Endothelial cell of umbilical vein (primary cell): Measurements from ENCODE around the gene FCGBP. TPM values are rescaled to one million over a fixed set of nuclear protein-coding genes. Genes with fewer than 3 reads are reported as not detected.

Experiments
- BruUV-seq: library from RNA; stranded (reverse); fragments of 400-500 nt; replicated peaks from 2 replicates; lab custom pipeline; 2021; lab: Mats Ljungman, UMichigan
- CTCF ChIA-PET: fragments of 300-600, 350-600 bp; sonication (Branson Sonifier 250); formaldehyde crosslinking; loops from one replicate; lab custom pipeline; 2021; ENCODE audit warnings: antibody characterized with exemption, inconsistent platforms; lab: Charles Lee
- POLR2A ChIA-PET: fragments of 300-600, 350-600 bp; sonication (Branson Sonifier 250); formaldehyde crosslinking; loops from one replicate; lab custom pipeline; 2021; ENCODE audit warnings: antibody characterized with exemption, inconsistent platforms; lab: Charles Lee
- DNase-seq: peaks from one replicate; pipeline ENCODE4 v3.0.0-alpha.2; 2011; ENCODE audit warnings: low read depth, low spot score
- FAIRE-seq: peaks from 2 replicates; lab custom pipeline; 2011; peaks lifted over from hg19 to GRCh38; lab: Jason Lieb, UNC
- H2AFZ ChIP-seq: 2 replicates; pipeline ENCODE4 v1.6.0; 2012; ENCODE audit warnings: low read depth, low read length, control low read depth, inconsistent platforms
- H3K27ac ChIP-seq: 2 replicates; pipeline ENCODE4 v1.5.1; 2011; ENCODE audit warnings: low read depth, mild to moderate bottlenecking, control low read depth, low read length, moderate library complexity; ENCODE audit not compliant: insufficient read depth
- H3K27me3 ChIP-seq, 2 experiments: 2 replicates each; pipeline versions ENCODE4 v1.6.0 to v1.6.1; 2011; ENCODE audit warnings: low read length in 2 of 2, mixed read lengths in 1 of 2; ENCODE audit not compliant: control insufficient read depth in 2 of 2, insufficient read depth in 2 of 2
- H3K36me3 ChIP-seq, 2 experiments: 2 replicates in 1 of 2; 3 replicates in 1 of 2; pipeline ENCODE4 v1.5.1; 2011; ENCODE audit warnings: low read length in 2 of 2, mild to moderate bottlenecking in 1 of 2, moderate library complexity in 1 of 2; ENCODE audit not compliant: control insufficient read depth in 2 of 2, insufficient read depth in 2 of 2; ENCODE audit errors: extremely low read depth in 1 of 2
- H3K4me1 ChIP-seq: 3 replicates; pipeline ENCODE4 v1.5.1; 2011; ENCODE audit warnings: mild to moderate bottlenecking, low read length; ENCODE audit not compliant: control insufficient read depth, insufficient read depth; ENCODE audit errors: extremely low read depth
- H3K4me2 ChIP-seq: 2 replicates; pipeline ENCODE4 v1.6.1; 2011; ENCODE audit warnings: low read length, control low read depth, mixed read lengths; ENCODE audit not compliant: insufficient read depth
- H3K4me3 ChIP-seq, 3 experiments: fragments of 200-600 bp in 1 of 3; sonication (generic), shearing (Covaris generic) in 1 of 3; replicated peaks in 1 of 3; 2 replicates each; pipeline ENCODE4 v1.5.1; 2011 to 2016; ENCODE audit warnings: control low read depth in 3 of 3, low read length in 3 of 3, mild to moderate bottlenecking in 2 of 3, inconsistent platforms in 1 of 3, low read depth in 1 of 3, moderate library complexity in 1 of 3; ENCODE audit not compliant: insufficient read depth in 1 of 3
- H3K79me2 ChIP-seq: 2 replicates; pipeline ENCODE4 v1.6.0; 2012; ENCODE audit warnings: low read length, inconsistent platforms; ENCODE audit not compliant: control insufficient read depth, insufficient read depth
- H3K9ac ChIP-seq: replicated peaks from 2 replicates; pipeline ENCODE3; 2011; ENCODE audit warnings: low read length, control low read depth; ENCODE audit not compliant: insufficient read depth; ENCODE audit errors: extremely low read depth
- H3K9me1 ChIP-seq: replicated peaks from 3 replicates; pipeline ENCODE4 v1.6.0; 2011; ENCODE audit warnings: mild to moderate bottlenecking, low read length; ENCODE audit not compliant: control insufficient read depth, insufficient read depth; ENCODE audit errors: extremely low read depth
- H3K9me3 ChIP-seq: replicated peaks from 2 replicates; pipeline ENCODE4 v1.5.1; 2012; ENCODE audit warnings: low read length, inconsistent platforms; ENCODE audit not compliant: control insufficient read depth, insufficient read depth
- H4K20me1 ChIP-seq: replicated peaks from 2 replicates; pipeline ENCODE3; 2011; ENCODE audit warnings: mild to moderate bottlenecking, low read length; ENCODE audit not compliant: control insufficient read depth, insufficient read depth; ENCODE audit errors: extremely low read depth
- EZH2 ChIP-seq: IDR thresholded peaks from 2 replicates; pipeline ENCODE4 v1.6.1; 2012; ENCODE audit warnings: borderline replicate concordance, low read depth, mild to moderate bottlenecking, moderate library complexity, low read length, inconsistent platforms; ENCODE audit not compliant: severe bottlenecking
- FOS ChIP-seq: IDR thresholded peaks from 2 replicates; pipeline ENCODE4 v1.6.1; 2011; ENCODE audit warnings: mild to moderate bottlenecking, low read length, moderate library complexity, borderline replicate concordance; ENCODE audit not compliant: insufficient read depth
- GATA2 ChIP-seq: IDR thresholded peaks from 2 replicates; pipeline ENCODE4 v1.7.0; 2011; ENCODE audit warnings: low read depth, mild to moderate bottlenecking, moderate library complexity, mixed read lengths, low read length; ENCODE audit not compliant: insufficient read length, insufficient read depth
- JUN ChIP-seq: IDR thresholded peaks from 2 replicates; pipeline ENCODE4 v1.6.1; 2011; ENCODE audit warnings: borderline replicate concordance, low read depth; ENCODE audit not compliant: insufficient read length, insufficient read depth
- MYC ChIP-seq: IDR thresholded peaks from one replicate; pipeline ENCODE4 v1.6.1; 2011; ENCODE audit warnings: mild to moderate bottlenecking, low read depth, low read length
- POLR2A ChIP-seq: IDR thresholded peaks from 2 replicates; pipeline ENCODE4 v1.6.1; 2012; ENCODE audit warnings: low read depth, mild to moderate bottlenecking, control low read depth, low read length
- POLR2AphosphoS5 ChIP-seq: IDR thresholded peaks from 2 replicates; pipeline ENCODE4 v1.6.1; 2012; ENCODE audit warnings: low read depth, mild to moderate bottlenecking, control low read depth, low read length, moderate library complexity; ENCODE audit not compliant: insufficient read depth
- dilution Hi-C: fragments of 300-500 bp; cut with MboI; formaldehyde crosslinking; loops from one replicate; pipeline ENCODE4 v1.15.0; 2019; ENCODE audit warnings: low sequenced_read_pairs; ENCODE audit not compliant: extremely low pct_ligation_motif_present
- intact Hi-C: fragments of 100-400 bp; cut with micrococcal nuclease; formaldehyde crosslinking; loops from one replicate; pipeline ENCODE4 v1.10.0; 2022
- polyA plus RNA-seq, 4 experiments: library from polyadenylated mRNA; depleted of rRNA in 3 of 4; stranded (reverse) in 3 of 4; unstranded in 1 of 4; fragments of >200 nt; gene quantifications; 2 replicates each; pipeline versions ENCODE4 v1.2.1 to v1.2.3, GENCODE V29; 2011 to 2012; ENCODE audit warnings: missing spikeins in 1 of 4
- total RNA-seq: library from RNA; stranded (reverse); gene quantifications from 2 replicates; pipeline ENCODE4 v1.2.3, GENCODE V29; 2021
- TF ChIP-seq, protein P1 (sequence below): IDR thresholded peaks from 2 replicates; pipeline ENCODE4 v1.6.1; 2011; ENCODE audit not compliant: insufficient read depth, insufficient read length
- TF ChIP-seq, protein P2 (sequence below), 2 donors: IDR thresholded peaks; 1 replicate in 1 of 2; 2 replicates in 1 of 2; pipeline ENCODE4 v1.5.1; 2011; ENCODE audit warnings: low read length in 2 of 2, mild to moderate bottlenecking in 2 of 2, moderate library complexity in 2 of 2, control low read depth in 1 of 2, inconsistent platforms in 1 of 2, low read depth in 1 of 2; ENCODE audit not compliant: insufficient read depth in 1 of 2; ENCODE audit errors: extremely low read depth in 1 of 2

The FCGBP gene
- total and polyA plus RNA-seq, 2 donors (not counting 3 experiments of a cell fraction or from before 2014, with no cell fraction given), result 0.01 TPM; not detected in 1

DNA sequence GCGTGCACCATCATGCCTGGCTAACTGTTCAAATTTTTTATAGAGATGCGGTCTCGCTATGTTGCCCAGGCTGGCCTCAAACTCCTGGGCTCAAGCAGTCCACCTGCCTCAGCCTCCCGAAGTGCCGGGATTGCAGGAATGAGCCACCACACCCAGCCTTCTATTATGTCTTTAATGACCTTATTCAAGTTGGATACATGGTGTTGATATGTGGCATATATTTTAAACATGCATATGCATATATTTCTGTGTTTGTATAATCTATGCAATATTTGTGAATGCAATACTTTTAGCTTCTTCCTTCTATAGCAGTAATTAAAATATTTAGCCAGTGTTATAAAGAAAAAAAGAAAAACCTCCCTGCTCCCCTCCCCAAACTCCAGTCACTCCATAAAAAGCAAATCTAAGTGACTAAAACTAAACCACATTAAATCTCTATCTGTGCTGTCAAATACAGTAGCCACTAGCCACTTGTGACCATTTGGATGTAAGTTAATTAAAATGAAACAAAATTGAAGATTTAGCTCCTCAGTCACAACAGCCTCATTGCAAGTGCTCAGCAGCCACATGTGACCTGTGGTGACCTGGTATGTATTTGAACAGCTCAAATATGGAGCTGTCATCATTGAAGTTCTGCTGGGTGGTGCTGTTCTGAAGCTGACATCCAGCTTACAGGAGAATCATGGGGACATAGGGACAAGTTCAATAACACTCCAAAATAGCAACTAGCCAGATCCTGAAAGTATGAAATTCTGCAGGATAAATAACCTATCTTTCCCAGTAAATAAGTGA lies 27.4 kb downstream of the FCGBP start:
- ChIA-PET CTCF (interaction anchor here (2.1 kb wide), 1 partner anchor 64 kb away, joined by 6 read pairs; the partner anchor contains the start of gene PSMC4), POLR2A (no interaction called here)
- H3K79me2 ChIP-seq, result no peaks in the 10 kb centered on the region
- BruUV-seq, result no TSS peak
- H3K9me3 ChIP-seq, result no peaks in the 10 kb centered on the region
- H3K4me3 ChIP-seq, result no peak overlapping the region
- no peaks in the 10 kb centered on the region for H3K4me1 ChIP-seq
- H3K4me2 ChIP-seq, result no peak overlapping the region
- no peak for TF ChIP-seq GATA2
- no peak for TF ChIP-seq EZH2
- TF ChIP-seq POLR2AphosphoS5, result no peak
- TF ChIP-seq, protein P1, sequence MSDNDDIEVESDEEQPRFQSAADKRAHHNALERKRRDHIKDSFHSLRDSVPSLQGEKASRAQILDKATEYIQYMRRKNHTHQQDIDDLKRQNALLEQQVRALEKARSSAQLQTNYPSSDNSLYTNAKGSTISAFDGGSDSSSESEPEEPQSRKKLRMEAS, result no peak
- no peak for TF ChIP-seq MYC
- TF ChIP-seq, protein P2, sequence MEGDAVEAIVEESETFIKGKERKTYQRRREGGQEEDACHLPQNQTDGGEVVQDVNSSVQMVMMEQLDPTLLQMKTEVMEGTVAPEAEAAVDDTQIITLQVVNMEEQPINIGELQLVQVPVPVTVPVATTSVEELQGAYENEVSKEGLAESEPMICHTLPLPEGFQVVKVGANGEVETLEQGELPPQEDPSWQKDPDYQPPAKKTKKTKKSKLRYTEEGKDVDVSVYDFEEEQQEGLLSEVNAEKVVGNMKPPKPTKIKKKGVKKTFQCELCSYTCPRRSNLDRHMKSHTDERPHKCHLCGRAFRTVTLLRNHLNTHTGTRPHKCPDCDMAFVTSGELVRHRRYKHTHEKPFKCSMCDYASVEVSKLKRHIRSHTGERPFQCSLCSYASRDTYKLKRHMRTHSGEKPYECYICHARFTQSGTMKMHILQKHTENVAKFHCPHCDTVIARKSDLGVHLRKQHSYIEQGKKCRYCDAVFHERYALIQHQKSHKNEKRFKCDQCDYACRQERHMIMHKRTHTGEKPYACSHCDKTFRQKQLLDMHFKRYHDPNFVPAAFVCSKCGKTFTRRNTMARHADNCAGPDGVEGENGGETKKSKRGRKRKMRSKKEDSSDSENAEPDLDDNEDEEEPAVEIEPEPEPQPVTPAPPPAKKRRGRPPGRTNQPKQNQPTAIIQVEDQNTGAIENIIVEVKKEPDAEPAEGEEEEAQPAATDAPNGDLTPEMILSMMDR (IDR thresholded peaks at IDR 0.05; ENCODE audit: extremely low read depth in 1 of 2, insufficient read depth in 1 of 2, low read depth in 1 of 2, low read length in 2 of 2), result no peak
- no peak for TF ChIP-seq POLR2A
- TF ChIP-seq FOS, result no peak
- no peak for TF ChIP-seq JUN
- intact Hi-C loops (no loop called here), dilution Hi-C loops (no loop called here)
- no peaks in the 10 kb centered on the region for H4K20me1 ChIP-seq
- H3K36me3 ChIP-seq, result no peaks in the 10 kb centered on the region
- H2AFZ ChIP-seq, result no peak overlapping the region
- H3K27ac ChIP-seq, result no peak overlapping the region
- no peak for DNase-seq
- H3K9me1 ChIP-seq, result no peaks in the 10 kb centered on the region
- H3K9ac ChIP-seq, result no peak overlapping the region
- no peak for FAIRE-seq
- H3K27me3 ChIP-seq, result no peaks in the 10 kb centered on the region
